GM18499 (cell line): ENCODE data around the gene VAV1.
A peak's percentile ranks its signal among the peaks of the same experiment; 100 is the strongest.
"Not testable (repeated sequence)": the region's sequence is repeated elsewhere in the genome, so short reads cannot be mapped to it uniquely, and the experiment has no call there.

ENCODE experiments used
- ATAC-seq: cut with Tn5 transposase; IDR thresholded peaks from one replicate; pipeline ENCODE4 v1.9.1; 2021; ENCODE audit warnings: moderate number of reproducible peaks; ENCODE audit not compliant: insufficient read depth, unreplicated experiment

VAV1 gene

GRCh38 chr19:6736917-6737283 is 35.6 kb upstream of the VAV1 start:
- no peak for ATAC-seq

DNA sequence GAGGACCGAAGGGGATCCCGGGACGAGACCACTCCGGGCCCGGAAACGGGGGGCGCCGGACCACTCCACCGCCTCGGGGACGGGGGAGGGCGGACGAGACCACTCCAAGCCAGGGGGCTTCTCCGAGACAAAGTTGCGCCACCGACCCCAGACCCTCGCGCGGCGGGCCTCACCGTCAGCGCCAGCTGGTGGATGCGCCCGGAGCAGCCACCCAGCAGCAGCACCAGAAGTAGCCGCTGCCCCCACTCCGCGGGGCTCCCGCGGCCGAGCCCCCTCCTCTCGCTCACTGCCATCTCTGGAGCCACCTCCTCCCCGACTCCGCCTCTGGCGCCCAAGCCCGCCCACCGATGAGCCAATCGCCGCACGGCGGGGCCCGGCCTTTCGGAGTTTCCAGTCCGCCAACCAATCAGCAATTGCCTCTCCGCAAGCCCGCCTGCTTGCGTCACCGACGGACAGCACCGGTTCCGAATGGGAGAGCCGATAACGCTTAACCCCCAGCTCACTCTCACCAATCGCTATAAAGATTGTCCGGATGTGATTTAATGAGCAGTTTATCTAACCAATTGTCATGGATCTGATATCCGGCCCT is 35.1 kb upstream of the VAV1 start, which contains the start of gene GPR108:
GPR108 (minus strand) TSS at position 297 of the 589 bp plus-strand sequence; CDS start at position 293, 4 bp downstream.
- peak; percentile 56 for ATAC-seq

DNA sequence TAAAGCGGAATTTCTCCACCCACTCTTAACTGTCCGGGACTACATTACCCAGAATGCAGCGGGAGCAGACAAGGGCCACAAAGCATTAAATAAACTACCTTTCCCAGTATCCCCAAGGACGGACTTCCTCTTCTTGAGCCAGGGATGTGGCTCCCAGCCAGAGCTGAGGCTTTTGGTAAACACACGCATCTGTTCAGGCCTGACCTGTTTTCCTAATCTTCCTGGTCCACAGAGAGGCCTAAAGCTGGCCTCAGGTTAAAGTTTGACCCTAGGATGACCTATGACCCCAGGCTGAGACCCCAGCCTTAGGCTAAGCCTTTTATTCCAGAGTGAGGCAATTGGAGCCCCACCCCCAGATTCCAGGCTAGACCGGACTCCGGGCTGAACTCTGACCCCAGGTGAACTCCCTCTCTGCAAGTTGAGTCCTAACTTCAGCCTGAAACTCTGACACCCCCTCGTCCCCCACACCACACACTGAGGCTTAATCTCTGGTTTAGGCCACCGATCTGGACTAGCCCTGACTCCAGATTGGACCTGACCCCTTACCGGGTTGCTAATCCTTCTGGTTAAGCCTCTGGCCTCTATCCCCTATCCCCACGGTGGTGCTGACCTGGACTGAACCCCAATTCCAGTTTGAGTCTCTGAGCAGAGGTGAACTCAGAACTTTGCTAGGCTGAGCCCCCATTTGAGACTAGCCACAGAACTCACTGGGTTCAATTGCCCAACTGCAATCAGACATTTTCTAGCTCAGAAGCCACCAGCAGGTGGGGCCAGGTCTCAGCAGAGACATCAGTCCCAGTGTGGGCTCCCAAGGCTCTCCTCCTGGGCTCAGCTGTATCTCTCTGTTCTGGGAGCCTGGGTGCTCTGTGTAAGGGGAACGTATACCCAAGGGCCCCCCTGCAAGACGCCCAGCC is 34.4 kb upstream of the VAV1 start:
- ATAC-seq, result no peak

- no peak for ATAC-seq
Observed at GRCh38 chr19:6738787-6739389, 33.6 kb upstream of the VAV1 start.

DNA sequence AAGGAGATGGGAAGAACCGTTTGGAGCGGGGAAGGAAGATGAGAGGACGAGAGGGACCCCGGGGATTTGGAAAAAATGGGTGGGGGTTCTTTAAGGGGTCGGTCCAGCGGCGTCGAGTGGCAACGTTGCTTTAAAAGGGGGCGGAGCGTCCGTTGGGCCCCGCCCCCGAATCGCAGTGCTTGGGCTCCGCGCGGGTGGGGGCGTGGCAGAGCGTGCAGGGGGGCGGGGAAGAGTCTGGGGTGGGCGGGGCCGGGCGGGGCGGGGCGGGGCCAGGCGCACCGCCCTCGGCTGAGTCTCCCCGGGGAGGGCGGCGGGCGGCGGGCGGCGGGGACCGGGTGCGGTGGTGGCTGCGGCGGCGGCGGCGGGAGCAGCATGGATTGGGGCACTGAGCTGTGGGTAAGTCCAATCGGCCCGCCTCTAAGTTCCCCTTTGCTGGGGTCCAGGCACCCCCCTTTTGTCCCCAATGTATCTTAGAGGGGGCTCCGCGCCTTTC is 33.1 kb upstream of the VAV1 start, which contains the start of gene TRIP10:
TRIP10 (plus strand) TSS at position 291 of the 493 bp plus-strand sequence; CDS start at position 373, 82 bp downstream.
- ATAC-seq, result no peak

DNA sequence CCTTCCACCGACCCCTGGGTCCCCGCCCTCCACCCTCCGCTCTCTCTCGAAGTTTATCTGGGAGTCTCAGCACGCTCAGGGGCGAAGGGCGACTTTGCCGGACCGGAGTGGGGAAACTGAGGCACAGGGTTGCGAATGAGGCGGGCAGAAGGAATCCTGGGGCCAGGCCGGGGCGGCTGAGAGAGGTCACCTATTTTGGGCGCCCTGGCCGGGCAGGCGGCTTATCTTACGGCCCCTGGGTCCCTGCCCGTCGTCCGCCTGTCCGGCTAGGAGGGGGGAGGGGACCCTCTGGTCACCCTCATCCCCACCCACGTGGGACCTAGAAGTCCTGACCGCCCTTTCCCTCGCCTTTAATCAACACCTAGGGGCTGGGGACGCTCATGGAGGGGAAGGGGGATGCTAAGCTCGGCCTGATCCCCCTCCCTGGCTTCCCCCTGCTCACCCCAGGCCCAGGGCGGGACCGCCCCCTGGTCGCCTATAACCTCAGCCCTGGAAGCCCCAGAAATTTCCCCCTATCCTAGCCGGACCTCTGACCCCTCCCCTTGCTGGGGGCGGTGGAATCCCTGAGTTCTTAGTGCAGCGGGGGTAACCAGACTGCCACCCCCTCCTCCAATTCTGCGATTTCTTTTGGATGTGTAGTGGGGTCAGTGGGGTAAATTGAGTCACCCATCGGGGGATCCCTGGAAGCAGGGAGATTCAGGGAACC is 32.5 kb upstream of the VAV1 start:
- ATAC-seq, result no peak

- ATAC-seq, result no peak
Observed at GRCh38 chr19:6740589-6741343, 31.7 kb upstream of the VAV1 start.

GRCh38 chr19:6743066-6743465 is 29.4 kb upstream of the VAV1 start:
- no peak for ATAC-seq

GRCh38 chr19:6743714-6744380 is 28.7 kb upstream of the VAV1 start:
- ATAC-seq, result no peak

GRCh38 chr19:6744381-6745301 is 27.9 kb upstream of the VAV1 start:
- no peak for ATAC-seq

DNA sequence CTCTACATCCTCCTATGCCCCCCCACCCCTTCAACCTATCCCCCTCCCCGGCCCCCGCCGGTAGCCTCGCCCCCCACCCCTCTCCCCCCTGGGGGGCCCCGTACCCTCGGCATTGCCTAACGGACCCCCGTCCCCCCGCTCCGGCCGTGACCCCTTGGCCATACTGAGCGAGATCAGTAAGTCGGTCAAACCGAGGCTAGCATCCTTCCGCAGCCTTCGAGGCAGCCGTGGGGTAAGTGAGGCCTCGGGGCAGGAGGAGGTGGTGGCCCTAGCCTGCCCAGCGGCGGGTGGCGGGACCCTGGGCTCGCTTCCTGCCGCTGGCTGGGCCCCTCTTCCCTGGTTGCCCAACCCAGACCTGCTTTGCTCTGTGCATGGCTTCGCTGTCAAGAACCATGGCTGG is 26.5 kb upstream of the VAV1 start:
- no peak for ATAC-seq

DNA sequence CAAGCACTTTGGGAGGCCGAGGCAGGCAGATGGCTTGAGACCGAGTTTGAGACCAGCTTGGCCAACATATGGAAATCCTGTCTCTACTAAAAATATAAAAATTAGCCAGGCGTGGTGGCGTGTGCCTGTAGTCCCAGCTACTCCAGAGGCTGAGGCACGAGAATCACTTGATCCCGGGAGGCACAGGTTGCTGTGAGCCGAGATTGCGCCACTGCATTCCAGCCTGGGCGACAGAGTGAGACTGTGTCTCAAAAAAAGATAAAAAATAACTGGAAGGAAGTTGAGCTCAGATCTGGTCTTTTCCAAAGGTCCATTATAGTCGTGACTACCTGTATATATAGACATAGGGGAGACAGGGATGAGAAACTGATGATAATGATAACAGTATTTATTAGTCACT is 24.0 kb upstream of the VAV1 start:
- ATAC-seq, result not testable (repeated sequence)

DNA sequence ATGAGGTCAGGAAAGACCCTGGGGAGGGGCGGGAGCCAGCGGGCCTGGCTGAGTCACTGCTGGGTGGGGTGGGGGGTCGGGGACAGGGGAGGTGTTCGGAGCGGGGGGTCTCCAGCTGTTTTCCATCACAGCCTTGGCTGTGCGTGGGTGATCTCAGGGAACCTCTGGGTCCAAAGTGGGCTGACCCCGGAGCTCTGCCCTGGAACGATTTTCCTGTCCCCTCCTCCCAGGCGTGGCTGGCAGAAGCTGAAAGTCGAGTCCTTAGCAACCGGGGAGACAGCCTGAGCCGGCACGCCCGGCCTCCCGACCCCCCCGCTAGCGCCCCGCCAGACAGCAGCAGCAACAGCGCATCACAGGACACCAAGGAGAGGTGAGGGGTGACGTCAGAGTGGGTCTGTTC is 22.4 kb upstream of the VAV1 start:
- no peak for ATAC-seq

DNA sequence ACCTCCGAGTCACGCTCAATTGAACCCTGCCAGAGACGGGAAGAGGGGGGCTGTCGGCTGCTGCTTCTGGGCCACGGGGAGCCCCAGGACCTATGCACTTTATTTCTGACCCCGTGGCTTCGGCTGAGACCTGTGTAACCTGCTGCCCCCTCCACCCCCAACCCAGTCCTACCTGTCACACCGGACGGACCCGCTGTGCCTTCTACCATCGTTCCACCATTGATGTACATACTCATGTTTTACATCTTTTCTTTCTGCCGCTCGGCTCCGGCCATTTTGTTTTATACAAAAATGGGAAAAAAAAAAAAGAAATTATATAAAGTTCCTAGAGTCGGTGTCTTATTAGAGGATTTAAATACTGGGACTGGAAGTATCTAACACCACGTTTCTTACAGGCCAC is 21.3 kb upstream of the VAV1 start:
- no peak for ATAC-seq

- ATAC-seq, result no peak
Observed at GRCh38 chr19:6752256-6753177, 20.0 kb upstream of the VAV1 start.

DNA sequence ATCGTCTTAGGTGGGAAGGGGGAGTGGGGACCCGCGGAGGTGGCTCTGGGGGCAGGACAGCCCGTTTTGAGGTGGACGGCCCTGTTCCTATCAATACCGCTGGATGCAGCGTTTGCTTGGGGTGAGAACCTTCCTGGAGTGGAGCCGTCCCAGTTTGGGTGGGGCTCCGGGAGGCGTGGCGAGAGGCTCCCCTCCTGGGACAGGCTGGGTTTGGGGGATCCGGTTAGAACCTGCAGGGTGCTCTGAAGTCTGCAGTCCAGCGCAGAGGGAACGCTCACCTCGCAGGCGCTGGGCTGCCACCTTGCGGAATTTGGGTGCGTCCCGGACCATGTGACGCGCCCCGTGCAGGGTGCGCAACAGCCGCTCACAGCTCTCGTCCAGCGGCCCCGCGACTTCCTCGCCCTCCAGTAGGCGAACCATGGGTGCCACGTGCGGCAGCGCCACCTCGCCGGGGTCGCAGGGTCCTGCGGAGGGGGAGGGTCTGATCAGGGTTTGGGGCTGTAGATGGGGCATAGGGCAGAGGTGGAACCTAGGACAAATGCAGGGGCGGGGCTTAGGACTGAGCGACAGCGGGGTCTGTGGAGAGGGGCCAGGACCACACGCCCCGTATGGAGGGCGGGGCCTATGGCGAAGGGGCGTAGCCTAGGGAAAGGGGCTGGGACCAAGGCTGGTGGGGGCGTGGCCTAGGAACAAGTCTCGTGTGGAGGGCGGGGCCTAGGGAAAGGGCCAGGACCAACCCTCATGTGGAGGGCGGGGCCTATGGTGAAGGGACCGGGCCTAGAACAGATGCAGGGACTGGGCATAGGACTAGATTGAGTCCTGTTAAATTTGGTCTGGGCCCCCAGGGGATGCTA is 19.1 kb upstream of the VAV1 start:
- no peak for ATAC-seq
